ENCODE results near the gene KDELR1. TPM values are rescaled to one million over a fixed set of nuclear protein-coding genes. Genes with fewer than 3 reads are reported as not detected.
"Not testable (repeated sequence)": the region's sequence is repeated elsewhere in the genome, so short reads cannot be mapped to it uniquely, and the experiment has no call there.

The KDELR1 gene
- total and polyA plus RNA-seq, 7 donors, result 61.5 to 195 (median 76.8) TPM

DNA sequence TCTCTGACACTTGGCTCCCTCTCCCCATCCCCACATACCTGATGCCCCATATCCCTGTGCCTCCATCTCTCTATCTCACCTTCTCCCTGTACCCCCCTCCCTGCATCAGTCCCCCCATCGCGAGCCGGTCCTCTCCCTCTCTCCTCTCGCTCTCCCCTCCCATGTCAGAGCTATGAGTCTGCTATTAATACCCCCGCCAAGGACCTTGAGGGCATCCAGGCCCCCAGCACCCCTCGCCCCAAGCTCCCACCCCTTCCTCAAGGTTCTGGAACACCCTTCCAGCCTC lies 3.8 kb upstream of the KDELR1 start:
- TF ChIP-seq EP300 (IDR thresholded peaks at IDR 0.05) (no peak), POLR2A (IDR thresholded peaks at IDR 0.05) (no peak), POLR2AphosphoS5 (IDR thresholded peaks at IDR 0.05) (no peak)
- TF ChIP-seq, protein P1, sequence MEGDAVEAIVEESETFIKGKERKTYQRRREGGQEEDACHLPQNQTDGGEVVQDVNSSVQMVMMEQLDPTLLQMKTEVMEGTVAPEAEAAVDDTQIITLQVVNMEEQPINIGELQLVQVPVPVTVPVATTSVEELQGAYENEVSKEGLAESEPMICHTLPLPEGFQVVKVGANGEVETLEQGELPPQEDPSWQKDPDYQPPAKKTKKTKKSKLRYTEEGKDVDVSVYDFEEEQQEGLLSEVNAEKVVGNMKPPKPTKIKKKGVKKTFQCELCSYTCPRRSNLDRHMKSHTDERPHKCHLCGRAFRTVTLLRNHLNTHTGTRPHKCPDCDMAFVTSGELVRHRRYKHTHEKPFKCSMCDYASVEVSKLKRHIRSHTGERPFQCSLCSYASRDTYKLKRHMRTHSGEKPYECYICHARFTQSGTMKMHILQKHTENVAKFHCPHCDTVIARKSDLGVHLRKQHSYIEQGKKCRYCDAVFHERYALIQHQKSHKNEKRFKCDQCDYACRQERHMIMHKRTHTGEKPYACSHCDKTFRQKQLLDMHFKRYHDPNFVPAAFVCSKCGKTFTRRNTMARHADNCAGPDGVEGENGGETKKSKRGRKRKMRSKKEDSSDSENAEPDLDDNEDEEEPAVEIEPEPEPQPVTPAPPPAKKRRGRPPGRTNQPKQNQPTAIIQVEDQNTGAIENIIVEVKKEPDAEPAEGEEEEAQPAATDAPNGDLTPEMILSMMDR (IDR thresholded peaks at IDR 0.05), result no peak
- intact Hi-C loops (cut with DNase I), result no loop called here
- H3K9me3 ChIP-seq, result no peaks in the 10 kb centered on the region
- WGBS, 2 donors, result 10 to 13% methylated on average over 6 of the region's 6 CpGs
- no peak overlapping the region for H3K27ac ChIP-seq
- peaks cover 0 to 38% (median 29%) of the 10 kb centered on the region in 4 donors for H3K4me1 ChIP-seq
- H3K27me3 ChIP-seq, result peaks cover 45 to 73% (median 67%) of the 10 kb centered on the region in 3 donors
- H3K4me3 ChIP-seq, result no peak overlapping the region
- no peak for DNase-seq
- H3K36me3 ChIP-seq, result no peaks in the 10 kb centered on the region

DNA sequence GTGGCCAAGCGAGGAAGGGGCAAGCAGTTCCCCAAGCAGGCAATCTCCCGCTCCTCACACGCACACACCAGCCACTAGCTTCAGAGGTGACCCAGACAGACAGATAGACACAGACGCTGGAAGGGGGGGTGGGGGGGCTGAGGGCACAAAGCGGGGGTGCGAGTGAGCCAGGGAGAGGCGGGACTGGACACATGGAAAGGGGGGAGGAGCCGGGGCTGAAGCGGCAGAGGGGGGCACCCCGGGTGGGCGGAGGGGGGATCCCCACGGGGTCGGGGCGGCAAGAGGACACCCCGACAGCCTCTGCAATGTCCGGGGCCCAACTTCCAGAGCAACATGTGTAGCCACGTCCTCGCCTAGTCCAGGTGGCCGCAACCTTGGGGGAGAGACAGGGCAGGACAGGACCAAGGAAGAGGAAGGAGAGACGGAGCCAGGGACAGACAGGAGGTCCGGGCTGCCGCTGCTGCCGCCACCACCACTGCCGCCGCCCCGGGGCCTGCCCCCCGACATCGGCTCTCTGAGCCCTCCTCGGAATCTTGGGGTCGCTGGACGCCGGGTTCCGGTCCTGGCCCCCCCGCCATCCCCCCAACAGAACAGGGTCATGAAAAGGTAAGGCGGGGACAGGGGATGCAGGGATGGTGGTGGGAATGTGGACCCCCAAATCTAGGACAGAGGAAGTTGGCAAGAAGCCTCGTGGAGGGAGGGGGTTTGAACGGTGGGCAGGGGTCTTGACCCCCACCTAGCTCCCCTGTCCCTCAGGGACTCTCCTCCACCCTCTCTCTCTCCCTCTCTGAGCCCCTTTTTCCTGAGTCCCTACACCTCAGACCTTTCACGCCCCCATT lies 3.2 kb upstream of the KDELR1 start:
- H3K4me1 ChIP-seq, result peaks cover 0 to 43% (median 34%) of the 10 kb centered on the region in 4 donors
- H3K36me3 ChIP-seq, result no peaks in the 10 kb centered on the region
- no peaks in the 10 kb centered on the region for H3K9me3 ChIP-seq
- no peak overlapping the region for H3K27ac ChIP-seq
- 4 to 6% methylated on average over 38 of the region's 38 CpGs for WGBS, 2 donors
- no peak overlapping the region for H3K4me3 ChIP-seq
- intact Hi-C loops (cut with DNase I), result loop anchor here (5.0 kb wide), 1 partner anchor 98 kb away; no protein-coding TSS in a partner anchor
- DNase-seq, result no peak
- no peak for TF ChIP-seq POLR2AphosphoS5 (IDR thresholded peaks at IDR 0.05)
- no peak for TF ChIP-seq POLR2A (IDR thresholded peaks at IDR 0.05)
- TF ChIP-seq, protein P1 (IDR thresholded peaks at IDR 0.05), result no peak
- TF ChIP-seq EP300 (IDR thresholded peaks at IDR 0.05), result no peak
- peaks cover 45 to 73% (median 67%) of the 10 kb centered on the region in 3 donors for H3K27me3 ChIP-seq

DNA sequence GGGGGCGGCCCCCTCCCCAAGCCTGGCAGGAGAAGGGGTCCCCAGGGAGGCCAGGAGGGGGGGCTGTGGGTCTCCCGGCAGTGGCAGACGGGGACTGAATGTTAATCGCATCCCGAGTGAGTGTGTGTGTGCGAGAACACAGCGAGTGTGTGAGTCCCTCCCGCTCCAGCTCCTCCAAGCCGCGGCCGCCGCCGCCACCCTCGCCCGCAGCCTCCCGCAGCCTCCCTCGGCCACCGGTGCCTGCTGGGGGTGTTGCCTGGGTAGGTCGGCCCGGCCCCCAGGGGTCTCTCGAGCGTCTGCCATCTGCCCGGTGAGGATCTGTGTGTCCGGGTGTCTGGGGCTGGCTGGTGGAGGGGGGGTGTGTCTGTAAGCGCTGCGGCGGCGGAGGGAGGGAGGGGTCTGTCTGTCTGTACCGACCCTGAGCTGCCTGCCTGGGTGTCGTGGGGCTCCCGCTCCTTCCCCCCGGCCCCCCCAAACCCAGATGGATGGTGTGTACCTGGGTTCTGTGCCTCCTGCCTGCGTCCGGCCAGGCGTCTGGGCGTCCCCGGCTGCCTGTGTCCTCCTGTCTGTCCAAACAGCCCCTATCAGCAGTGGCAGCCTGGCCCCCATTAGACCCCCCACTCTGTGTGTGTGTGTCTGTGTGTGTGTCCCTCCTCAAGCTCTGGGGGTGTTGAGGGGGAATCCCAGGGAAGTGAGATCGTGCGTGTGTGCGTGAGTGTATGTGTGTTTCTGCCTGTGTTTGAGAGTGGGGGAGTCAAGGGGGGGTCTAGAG lies 2.4 kb upstream of the KDELR1 start, which contains the start of gene GRIN2D:
Gene GRIN2D (plus strand): TSS at position 110 of the 772 bp plus-strand sequence. CDS start 4,725 bp downstream, outside the sequence.
- Histone ChIP-seq H3K36me3 (peaks cover 0 to 7% (median 6%) of the 10 kb centered on the region in 4 donors), H3K4me1 (peaks cover 0 to 48% (median 39%) of the 10 kb centered on the region in 4 donors), H3K27ac (no peak within 1 kb of the TSS), H3K27me3 (peaks cover 45 to 67% (median 65%) of the 10 kb centered on the region in 3 donors), H3K9me3 (no peaks in the 10 kb centered on the region), H3K4me3 (peak within 1 kb of the TSS in 1 of 4 donors; percentile 16)
- no peak for TF ChIP-seq POLR2A (IDR thresholded peaks at IDR 0.05)
- TF ChIP-seq POLR2AphosphoS5 (IDR thresholded peaks at IDR 0.05), result no peak
- no peak for TF ChIP-seq EP300 (IDR thresholded peaks at IDR 0.05)
- TF ChIP-seq, protein P1 (IDR thresholded peaks at IDR 0.05), result no peak
- 1 to 2% methylated on average over 40 of the region's 40 CpGs for WGBS, 2 donors
- DNase-seq, result peak; percentile 71
- intact Hi-C loops (cut with DNase I), result loop anchor here (5.0 kb wide), 1 partner anchor 99 kb away; no protein-coding TSS in a partner anchor

DNA sequence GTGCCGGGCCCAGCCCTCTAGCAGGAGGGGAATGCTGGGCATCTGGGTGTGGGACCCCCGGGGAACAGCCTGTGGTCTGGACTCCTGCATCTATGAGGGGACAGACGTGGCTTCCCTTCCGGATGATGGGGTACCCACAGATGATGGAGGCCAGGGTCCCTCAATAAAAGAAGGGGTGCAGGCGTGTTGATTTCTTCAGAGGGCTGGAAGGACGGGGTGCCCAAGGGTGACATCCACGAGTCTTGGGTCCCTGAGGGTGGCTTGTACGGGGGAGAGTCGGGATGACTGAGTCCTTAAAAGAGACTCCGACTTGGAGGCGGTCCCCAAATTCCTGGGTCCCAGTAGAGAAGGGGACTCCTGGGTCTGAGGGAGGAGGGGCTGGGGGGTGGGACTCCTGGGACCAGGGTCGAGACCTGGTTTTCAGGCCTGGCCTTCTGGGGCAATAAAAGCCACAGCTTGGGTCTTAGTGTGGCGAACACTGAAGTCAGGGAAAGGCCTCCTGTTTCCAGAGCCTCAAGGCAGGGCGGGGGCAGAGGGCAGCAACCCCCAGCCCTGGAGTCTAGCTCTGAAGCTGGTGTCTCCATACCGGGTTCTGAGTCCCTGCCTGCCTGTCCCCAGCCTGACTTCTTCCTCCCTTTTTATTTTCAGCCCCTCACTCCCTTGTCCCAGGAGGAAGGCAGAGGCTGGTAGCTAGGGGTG lies 1.7 kb upstream of the KDELR1 start:
- Histone ChIP-seq H3K4me3 (peak overlapping the region in 1 of 4 donors; percentile 16), H3K4me1 (peaks cover 0 to 42% (median 33%) of the 10 kb centered on the region in 4 donors), H3K9me3 (no peaks in the 10 kb centered on the region), H3K27me3 (peaks cover 42 to 62% (median 60%) of the 10 kb centered on the region in 3 donors), H3K36me3 (peaks cover 0 to 15% (median 12%) of the 10 kb centered on the region in 4 donors), H3K27ac (no peak overlapping the region)
- no peak for DNase-seq
- WGBS, 2 donors, result 69 to 83% methylated on average over 15 of the region's 15 CpGs
- intact Hi-C loops (cut with DNase I), result loop anchor here (5.0 kb wide), 1 partner anchor 99 kb away; no protein-coding TSS in a partner anchor
- TF ChIP-seq EP300 (IDR thresholded peaks at IDR 0.05) (no peak), POLR2A (IDR thresholded peaks at IDR 0.05) (no peak), POLR2AphosphoS5 (IDR thresholded peaks at IDR 0.05) (no peak)
- TF ChIP-seq, protein P1 (IDR thresholded peaks at IDR 0.05), result no peak

DNA sequence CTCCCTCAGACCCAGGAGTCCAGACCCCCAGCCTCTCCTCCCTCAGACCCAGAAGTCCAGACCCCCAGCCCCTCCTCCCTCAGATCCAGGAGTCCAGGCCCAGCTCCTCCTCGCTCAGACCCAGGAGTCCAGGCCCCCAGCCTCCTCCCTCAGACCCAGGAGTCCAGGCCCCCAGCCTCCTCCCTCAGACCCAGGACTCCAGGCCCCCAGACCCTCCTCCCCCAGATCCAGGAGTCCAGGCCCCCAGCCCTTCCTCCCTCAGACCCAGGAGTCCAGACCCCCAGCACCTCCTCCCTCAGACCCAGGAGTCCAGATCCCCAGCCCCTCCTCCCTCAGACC lies 624 bp upstream of the KDELR1 start:
- peaks cover 0 to 25% (median 21%) of the 10 kb centered on the region in 4 donors for H3K36me3 ChIP-seq
- peaks cover 0 to 36% (median 30%) of the 10 kb centered on the region in 4 donors for H3K4me1 ChIP-seq
- H3K9me3 ChIP-seq, H3K27ac ChIP-seq, DNase-seq, H3K4me3 ChIP-seq: not testable (repeated sequence)
- H3K27me3 ChIP-seq, result peaks cover 33 to 52% (median 50%) of the 10 kb centered on the region in 3 donors
- WGBS, 2 donors, result 49 to 69% methylated on average over 1 of the region's 1 CpG
- intact Hi-C loops (cut with DNase I), result loop anchor here (5.0 kb wide), 1 partner anchor 100 kb away; no protein-coding TSS in a partner anchor
